NOMO-1 (cell line): ENCODE data around the gene MRTFA.

ENCODE experiments used
- DNase-seq, 2 experiments: peaks; one replicate each; lab custom pipeline; 2025; ENCODE audit not compliant: unreplicated experiment in 2 of 2; lab: John Stamatoyannopoulos, UW

MRTFA gene

DNA sequence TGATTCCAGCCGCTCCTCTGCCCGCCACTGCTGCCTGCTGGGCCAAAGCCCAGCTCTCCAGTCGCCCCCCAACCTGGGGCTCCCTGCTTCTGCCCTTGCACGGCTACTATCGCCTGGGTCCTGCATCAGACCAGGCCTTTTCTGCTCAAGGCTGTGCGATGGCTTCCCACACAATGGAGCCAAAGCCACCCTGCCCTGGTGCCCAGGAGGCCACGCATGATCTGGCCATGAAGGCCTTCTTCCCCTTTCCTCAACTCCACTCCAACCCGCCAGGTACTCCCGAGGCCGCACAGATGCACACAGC is 220.3 kb downstream of the MRTFA start:
- DNase-seq, result no peak

DNA sequence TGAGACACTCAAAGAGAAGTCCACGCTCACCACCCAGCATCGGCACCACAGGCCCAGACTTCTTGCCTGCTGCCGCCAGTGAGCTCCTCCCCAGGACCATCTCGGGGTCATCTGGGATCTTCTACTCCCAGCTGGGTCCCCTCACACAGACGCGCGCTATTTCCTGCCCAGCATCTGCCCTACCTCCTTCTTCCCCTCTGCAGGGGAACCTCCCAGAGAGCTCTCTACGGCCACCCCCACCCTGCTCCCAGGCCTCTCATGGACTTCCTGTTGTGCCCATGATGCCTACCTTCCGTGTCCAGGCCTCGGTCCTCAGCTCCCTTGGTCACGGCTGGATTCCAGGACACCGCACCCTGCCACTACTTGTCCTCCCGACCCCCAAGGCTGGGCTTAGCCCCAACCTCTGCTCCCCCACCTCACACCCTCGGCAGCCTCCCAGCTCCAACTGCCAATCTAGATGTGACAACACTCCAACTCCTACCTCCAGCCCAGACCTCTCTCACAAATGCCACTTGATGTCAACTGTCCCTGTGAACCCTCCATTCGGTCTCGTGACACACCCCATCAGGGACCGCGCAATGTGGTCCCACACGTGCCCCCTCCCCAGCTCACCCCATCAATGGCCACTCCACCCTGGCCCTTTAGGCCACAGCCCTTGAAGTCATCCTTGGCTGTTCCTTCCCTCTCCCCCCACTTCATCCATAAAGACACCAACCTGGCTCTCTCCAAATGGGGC is 220.8 kb downstream of the MRTFA start:
- DNase-seq, result peak; percentile 59 to 79

DNA sequence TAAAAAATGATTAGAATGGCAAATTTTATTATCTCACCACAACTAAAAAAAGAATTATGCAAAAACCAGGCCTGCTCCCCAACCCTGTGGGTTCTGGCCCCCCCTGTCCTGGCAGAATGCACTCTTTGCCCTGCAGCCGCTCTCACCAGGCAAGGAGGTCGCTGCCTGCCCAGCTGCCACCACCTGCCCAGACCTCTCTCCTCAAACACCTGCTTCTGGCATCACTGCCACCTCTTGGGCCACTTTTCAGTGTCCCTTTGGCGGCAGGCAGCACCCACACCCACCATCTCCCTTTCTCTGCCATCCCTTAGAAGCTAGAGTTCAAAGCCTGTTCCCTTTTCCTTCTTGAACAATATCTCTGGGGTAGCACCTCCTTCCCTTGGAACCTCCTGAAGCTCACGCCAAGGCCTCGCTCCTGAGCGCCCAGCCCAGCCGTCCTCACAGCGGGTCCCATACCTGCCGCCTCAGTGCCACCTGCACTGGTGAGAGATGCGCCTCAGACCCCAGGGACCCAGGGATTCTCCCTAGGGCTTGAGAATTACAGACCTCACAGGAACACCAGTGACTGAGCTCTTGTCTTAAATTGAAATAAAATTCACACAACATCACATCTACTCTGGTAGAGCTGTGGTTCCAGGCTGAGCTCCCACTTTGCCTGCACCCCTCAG is 221.5 kb downstream of the MRTFA start:
- no peak for DNase-seq

DNA sequence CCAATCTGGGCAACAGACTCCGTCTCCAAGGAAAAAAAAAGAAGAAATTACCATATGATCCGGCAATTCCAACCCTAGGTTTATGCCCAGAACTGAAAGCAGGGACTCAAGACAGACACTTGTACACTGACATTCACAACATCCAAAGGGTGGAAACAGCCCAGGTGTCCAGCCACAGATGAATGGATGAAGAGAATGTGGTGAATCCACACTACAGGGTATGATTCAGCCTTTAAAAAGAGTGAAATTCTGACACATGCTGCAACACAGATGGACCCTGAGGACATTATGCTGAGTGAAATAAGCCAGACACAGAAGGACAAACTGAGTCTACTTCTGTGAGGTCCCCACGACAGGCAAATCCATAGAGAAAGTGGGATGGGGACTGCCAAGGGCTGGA is 222.2 kb downstream of the MRTFA start:
- no peak for DNase-seq

DNA sequence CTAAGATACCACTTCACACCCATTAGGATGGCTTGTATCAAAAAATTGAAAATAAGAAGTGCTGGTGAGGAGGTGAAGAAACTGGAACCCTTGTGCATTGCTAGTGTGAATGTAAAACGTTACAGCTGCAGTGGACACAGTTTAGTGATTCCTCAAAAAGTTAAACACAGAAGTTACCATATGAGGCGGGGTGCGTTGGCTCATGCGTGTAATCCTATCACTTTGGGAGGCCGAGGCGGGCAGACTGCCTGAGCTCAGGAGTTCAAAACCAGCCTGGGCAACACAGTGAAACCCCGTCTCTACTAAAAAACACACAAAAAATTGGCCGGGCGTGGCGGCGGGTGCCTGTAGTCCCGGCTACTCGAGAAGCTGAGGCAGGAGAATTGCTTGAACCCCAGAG is 222.6 kb downstream of the MRTFA start:
- DNase-seq, result no peak

DNA sequence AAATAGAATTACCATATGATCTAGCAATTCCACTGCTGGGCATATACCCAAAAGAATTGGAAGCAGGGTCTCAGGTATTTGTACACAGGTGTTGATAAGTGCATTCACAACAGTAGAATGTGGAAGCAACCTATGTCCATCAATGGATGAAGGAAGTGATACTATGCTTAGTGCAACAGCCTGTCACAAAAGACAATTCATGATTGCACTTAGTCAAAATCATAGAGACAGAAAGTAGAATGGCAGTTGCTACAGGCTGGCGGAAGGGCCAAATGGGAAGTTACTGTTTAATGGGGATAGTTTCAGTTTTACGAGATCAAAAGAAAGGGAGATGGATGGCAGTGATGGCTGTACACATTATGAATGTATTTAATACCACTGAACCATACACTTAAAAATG is 224.1 kb downstream of the MRTFA start:
- DNase-seq, result peak; percentile 90 to 98

DNA sequence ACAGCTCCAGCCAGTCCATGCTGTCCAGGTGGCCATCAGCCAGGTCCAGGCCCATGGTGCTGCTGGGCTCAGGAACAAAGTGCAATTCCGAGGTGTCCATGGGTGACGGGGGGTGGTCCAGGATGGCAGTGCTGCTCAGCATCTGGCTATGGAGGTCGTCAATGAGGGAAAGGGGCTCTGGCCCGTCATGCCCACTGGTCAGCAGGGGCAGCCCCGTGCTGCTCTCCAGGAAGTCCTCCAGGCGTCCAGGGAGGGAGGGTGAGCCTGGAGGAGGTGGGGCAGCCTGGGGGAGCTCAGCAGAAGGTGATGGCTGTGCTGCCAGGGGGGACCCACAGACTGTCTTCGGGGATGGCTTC is 225.0 kb downstream of the MRTFA start:
- DNase-seq, result no peak

DNA sequence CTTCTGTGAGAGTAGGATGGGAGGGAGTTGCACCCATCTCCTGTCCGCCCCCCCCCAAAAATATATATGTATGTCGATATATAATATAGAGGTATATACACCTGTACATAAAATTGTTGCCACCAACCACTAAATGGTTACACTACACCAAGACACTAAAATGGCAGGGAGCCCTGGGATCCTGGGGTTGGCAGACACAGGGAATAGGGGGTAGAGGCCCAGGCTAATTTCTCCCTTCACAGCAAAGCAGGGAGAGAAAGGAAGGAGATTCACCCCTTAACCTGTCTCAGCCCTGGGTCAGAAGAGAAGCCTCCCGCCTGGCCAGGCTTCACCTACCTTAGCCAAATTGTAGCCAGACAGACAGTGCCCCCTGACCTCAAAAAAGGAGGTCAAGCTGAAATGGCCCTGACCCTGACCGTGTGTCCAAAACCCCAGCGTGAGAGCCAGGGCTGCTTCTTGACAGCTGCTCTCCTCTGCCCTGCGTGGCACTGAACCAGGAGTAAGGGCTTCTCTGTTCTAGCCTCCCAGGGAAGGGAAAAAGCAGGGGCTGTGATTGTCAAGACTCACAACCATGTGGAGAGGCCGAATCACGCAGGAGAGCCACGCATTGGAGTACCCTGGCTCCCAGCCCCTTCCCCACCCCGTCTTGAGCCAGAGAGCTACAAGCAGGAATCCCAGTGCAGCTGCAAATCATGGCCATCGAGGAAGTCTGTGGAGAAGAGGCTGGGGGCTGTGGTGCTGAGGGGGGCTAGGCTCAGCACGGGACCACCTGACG is 225.6 kb downstream of the MRTFA start:
- DNase-seq, result no peak

DNA sequence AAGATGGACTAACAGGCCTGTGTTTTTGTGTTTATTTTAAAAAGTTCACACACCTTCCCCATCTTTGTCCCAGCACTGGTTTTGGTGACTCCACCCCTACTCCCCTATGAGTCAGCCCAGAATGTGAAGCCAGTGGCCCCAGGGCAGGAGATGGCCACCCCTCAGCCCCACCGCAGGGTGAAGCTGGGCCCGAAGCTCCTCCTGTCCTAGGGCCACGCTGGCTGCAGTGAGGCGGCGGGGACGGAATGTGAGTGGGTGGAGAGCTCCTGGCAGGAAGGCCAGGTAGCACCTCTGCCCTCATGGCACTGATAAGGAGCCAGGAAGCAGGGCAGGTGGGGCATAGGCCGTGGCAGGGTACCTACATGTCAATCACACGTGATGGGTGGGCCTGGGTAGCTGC is 226.2 kb downstream of the MRTFA start:
- no peak for DNase-seq

DNA sequence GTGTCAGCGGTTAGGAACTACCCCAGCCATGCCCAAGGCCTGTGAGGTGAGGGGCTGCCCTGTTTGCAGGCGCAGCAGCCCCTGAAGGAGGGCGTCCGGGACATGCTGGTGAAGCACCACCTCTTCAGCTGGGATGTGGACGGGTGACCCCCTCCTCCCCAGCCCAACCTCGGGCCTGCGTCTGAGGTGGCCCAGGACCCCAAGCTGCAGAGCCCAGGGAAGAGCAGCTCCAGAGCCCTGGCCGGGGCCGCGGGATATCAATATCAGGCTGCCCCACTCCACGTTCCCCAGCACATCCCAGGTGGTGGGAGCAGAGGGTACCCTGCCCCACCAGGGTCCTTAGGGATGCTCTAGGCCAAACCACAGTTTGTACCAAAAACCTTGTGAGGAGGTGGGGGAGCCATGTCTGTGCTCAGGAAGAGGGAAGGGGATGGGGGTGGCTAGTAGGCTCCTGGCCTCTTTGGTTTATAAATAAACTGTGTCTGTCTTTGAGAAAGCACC is 226.9 kb downstream of the MRTFA start:
- DNase-seq, result no peak

DNA sequence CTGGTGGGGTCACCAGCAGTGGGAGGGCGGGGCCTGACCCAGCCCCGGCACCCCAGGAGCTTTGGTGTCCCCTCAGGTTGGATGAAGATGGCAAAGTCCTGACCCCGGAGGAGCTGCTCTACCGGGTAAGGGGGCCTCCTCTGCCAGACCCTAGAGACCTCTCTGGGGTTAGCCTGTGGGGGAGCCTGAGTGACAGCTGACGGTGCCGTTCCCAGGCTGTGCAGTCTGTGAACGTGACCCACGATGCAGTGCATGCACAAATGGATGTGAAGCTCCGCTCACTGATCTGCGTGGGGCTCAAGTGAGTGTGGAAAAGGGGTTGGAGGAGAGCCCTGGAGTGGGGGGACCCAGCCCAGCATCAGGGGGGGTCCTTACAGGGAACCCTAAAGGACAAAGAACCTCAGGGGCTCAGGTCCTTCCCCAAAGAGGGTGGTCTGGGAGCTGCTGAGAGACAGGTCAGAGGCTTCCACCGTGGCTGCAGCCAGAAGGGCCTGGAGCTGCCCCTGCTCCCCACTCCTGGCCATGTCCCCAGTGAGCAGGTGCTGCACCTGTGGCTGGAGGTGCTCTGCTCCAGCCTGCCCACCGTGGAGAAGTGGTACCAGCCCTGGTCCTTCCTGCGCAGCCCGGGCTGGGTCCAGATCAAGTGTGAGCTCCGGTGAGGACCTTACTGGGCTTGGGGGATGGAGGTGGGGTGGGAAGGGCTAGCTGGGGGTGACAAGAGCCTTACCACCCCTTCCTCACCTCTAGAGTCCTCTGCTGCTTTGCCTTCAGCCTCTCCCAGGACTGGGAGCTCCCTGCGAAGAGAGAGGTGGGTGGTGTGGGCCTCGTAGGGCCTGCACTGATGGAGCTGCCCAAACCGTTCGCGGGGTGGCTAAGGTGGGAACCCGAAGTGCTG is 227.6 kb downstream of the MRTFA start:
- DNase-seq, result no peak

DNA sequence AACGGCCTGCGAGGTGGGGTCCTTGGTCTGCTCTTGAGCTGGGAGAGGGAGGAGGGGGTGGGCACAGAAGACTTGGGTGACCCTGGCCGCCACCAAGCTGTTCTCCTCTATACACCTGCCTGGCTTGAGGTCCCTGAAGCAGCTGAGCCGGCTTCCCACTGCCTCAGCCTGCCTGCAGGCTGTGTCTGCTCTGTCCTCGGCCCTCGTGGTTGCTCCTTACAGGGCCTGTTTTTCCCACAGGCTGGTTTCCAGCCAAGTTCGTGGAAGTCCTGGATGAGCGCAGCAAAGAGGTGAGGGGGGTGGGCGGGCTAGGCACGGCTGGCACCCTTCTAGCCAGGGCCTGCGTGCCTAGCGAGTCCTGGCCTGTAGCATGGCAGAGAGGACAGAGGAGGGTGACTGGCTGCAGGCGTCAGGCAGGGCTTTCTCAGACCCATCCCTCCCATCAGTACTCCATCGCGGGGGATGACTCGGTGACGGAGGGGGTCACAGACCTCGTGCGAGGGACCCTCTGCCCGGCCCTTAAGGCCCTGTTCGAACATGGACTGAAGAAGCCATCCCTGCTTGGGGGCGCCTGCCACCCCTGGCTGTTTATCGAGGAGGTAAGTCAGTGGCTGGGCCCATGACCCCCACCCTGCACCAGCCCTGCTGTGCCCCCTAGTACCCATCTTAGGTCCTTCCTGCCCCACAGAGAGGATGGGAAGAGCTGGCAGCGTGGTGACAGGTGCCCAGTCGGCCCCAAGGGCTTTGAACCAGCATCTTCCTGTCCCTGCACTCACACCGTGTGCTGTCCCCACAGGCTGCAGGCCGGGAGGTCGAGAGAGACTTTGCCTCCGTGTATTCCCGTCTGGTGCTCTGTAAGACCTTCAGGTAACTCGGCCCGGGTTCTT is 228.4 kb downstream of the MRTFA start:
- no peak for DNase-seq

DNA sequence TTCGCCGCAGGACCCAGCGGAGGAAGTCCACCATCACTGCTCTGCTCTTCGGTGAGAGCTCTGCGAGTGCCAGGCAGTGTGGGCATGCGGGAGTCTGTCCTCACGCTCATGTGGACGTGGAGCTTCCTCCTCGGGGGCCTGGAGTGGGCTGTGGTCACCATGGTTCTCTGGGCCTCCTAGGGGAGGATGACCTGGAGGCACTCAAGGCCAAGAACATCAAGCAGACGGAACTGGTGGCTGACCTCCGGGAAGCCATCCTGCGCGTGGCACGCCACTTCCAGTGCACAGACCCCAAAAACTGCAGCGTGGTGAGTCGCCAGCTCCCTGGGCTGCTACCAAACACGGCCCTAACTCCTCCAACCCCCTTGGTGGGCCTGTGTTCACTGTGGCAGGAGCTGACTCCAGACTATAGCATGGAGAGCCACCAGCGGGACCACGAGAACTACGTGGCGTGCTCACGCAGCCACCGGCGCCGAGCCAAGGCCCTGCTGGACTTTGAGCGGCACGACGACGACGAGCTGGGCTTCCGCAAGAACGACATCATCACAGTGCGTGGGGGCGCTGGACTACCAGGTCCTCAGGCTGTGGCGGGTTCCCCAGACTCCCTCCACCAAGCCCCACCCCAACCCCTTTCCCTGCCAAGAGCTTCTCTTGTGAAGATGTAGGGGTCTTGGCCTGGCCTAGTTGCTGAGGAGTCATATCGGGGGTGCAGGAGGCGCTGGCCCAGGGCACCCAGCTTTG is 229.3 kb downstream of the MRTFA start:
- DNase-seq, result no peak

DNA sequence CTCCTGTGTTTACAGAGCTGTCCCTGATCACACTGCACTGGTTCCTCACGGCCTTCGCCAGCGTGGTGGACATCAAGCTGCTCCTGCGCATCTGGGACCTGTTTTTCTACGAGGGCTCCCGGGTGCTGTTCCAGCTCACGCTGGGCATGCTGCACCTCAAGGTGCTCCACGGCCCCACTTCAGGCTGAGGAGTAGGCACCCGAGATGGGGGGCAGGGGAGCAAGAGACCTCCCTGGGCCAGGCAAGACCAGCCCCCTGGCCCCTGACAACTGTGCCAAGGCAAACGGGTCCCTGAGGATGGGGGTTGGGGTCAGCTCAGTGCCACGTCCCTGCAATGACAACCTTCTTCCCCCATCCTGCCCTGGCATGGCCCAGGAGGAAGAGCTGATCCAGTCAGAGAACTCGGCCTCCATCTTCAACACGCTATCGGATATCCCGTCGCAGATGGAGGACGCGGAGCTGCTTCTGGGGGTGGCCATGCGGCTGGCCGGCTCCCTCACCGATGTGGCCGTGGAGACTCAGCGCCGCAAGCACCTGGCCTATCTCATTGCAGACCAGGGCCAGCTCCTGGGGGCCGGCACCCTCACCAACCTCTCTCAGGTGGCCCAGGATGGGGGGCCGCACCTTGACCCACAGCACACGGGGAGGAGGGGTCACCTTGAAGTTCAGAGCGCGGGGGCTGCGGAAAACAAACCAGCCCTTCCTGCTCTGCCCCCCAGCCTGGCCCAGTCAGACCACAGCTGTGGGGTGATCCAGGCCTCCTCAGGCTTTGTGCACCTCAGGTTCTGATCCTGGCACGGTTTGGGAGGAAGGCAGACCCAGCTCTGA is 230.2 kb downstream of the MRTFA start:
- DNase-seq, result no peak

DNA sequence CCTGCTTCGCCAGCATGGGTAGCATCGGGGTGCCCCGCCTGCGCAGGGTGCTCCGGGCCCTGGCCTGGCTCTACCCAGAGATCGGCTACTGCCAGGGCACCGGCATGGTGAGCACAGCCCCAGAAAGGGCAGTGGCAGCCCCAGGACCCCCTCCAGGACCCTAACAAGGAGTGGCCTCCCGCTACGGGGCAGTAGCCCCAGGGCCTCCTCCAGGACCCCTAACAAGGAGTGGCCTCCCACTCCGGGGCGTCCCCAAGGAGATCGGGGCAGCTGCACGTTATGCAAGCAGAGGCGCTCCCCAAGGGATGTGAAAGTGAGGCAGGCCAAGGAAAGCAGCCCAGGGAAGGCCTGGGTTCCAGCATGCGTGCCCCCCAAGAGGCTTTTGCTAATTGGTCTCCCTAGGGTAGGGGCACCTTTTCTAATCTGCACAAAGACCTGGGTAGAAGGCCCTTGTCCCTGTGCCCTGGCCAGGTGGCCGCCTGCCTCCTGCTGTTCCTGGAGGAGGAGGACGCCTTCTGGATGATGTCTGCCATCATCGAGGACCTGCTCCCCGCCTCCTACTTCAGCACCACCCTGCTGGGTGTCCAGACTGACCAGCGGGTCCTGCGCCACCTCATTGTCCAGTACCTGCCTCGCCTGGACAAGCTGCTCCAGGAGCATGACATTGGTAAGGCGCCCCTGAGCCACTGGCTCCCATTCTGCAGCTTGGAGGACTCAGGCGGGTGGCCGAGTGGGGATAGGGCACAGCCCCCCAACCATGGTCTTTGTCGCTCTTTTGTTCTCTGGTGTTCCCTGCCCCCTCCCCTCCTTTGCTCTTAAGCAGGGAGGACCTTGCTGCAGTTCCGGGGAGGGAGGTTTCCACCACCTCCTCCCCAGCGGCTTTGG is 231.1 kb downstream of the MRTFA start:
- no peak for DNase-seq

DNA sequence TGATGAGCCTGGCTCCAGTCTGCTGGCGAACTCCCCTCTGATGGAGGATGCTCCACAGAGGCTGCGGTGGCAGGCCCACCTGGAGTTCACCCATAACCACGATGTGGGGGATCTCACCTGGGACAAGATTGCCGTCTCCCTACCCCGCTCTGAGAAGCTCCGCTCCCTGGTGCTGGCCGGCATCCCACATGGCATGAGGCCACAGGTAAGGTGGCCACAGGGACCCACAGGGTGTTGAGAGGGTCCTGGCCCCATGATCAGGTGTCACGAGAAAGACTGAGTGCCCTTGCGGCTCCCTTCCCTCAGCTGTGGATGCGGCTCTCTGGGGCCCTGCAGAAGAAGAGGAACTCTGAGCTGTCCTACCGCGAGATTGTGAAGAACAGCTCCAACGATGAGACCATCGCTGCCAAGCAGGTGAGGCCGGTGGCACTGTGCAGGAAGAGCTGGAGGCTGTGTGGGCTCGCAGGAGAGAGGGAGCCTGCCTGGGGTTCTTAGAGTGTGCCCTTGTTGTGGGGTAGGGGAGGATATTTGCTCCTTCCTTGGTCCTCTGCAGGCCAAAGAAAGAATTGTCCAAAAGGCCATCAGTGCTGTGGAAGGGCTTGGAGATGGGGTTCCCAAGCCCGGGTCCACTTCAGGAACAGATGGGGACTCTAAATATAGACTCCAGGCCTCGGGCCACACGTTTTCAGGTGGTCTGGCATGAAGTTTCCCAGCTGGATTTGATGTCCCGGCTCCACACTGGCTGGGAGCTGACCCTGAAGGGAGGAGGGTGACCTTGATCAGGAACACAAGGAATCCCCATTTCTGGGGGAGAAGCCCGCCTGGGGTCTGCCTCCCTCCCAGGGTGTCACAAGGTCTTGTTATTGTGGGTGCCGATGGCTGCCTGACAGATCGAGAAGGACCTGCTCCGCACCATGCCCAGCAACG is 232.0 kb downstream of the MRTFA start:
- DNase-seq, result no peak
